ENCODE results near the gene VSIG10L. TPM values are rescaled to one million over a fixed set of nuclear protein-coding genes. Genes with fewer than 3 reads are reported as not detected.

Gene VSIG10L
- polyA plus RNA-seq (1.2 to 2.0 TPM (median 1.5 TPM) in 3 replicates), polyA minus RNA-seq (0.19 to 1.4 TPM (median 1.0 TPM) in 3 replicates)
- 15.3 TPM for polyA plus RNA-seq (2011; ENCODE audit: low read depth)
- polyA plus RNA-seq (2011; cell fraction: cytosol; rRNA removed) = 1.2 and 1.3 TPM in 2 replicates
- polyA plus RNA-seq (2011; cell fraction: nucleus; rRNA removed) = 6.8 and 8.9 TPM in 2 replicates
- 1.1 and 28.4 TPM in 2 replicates for polyA plus RNA-seq (2012; ENCODE audit: low replicate concordance)
- polyA minus RNA-seq (2011; cell fraction: cytosol; rRNA and poly(A)+ RNA removed) = 0.77 TPM
- 0.95 and 1.4 TPM in 2 replicates for polyA minus RNA-seq (2011; cell fraction: nucleus; rRNA and poly(A)+ RNA removed)

- Histone ChIP-seq H3K27ac (ENCODE audit: control insufficient read depth, insufficient read depth, low read length) (no peak within 1 kb of the TSS), H3K27me3 (ENCODE audit: control insufficient read depth, extremely low read depth, insufficient read depth, low read length) (no peaks in the 10 kb centered on the region), H4K20me1 (ENCODE audit: control insufficient read depth, extremely low read depth, insufficient read depth, low read length) (no peaks in the 10 kb centered on the region), H3K9ac (ENCODE audit: control insufficient read depth, extremely low read depth, insufficient read depth, low read length) (no peak within 1 kb of the TSS), H2AFZ (ENCODE audit: control insufficient read depth, low read length) (no peak within 1 kb of the TSS), H3K9me3 (ENCODE audit: control insufficient read depth, low read depth, low read length) (no peaks in the 10 kb centered on the region), H3K79me2 (ENCODE audit: control insufficient read depth, insufficient read depth, low read length) (no peaks in the 10 kb centered on the region), H3K4me2 (ENCODE audit: control insufficient read depth, extremely low read depth, insufficient read depth, low read depth, low read length) (no peak within 1 kb of the TSS), H3K9me1 (ENCODE audit: control insufficient read depth, extremely low read depth, insufficient read depth, low read length) (no peaks in the 10 kb centered on the region), H3K4me3 (ENCODE audit: control insufficient read depth in 2 of 3, extremely low read depth in 1 of 3, insufficient read depth in 2 of 3, low read depth in 1 of 3, low read length in 3 of 3) (no peak within 1 kb of the TSS), H3K4me1 (ENCODE audit: control insufficient read depth, extremely low read depth, insufficient read depth, low read length) (peaks cover 8% of the 10 kb centered on the region), H3K36me3 (ENCODE audit: control insufficient read depth in 2 of 2, extremely low read depth in 1 of 2, insufficient read depth in 2 of 2, low read length in 2 of 2) (peaks cover 4 to 13% of the 10 kb centered on the region in 2 experiments)
- dilution Hi-C loops (cut with MboI; ENCODE audit: extremely low pct_ligation_motif_present, low sequenced_read_pairs) = no loop called here
- FAIRE-seq (no peak), DNase-seq (ENCODE audit: low read depth, low spot score) (no peak)
- TF ChIP-seq EZH2 (IDR thresholded peaks at IDR 0.05; ENCODE audit: low read length) = no peak
- TF ChIP-seq, protein P1, sequence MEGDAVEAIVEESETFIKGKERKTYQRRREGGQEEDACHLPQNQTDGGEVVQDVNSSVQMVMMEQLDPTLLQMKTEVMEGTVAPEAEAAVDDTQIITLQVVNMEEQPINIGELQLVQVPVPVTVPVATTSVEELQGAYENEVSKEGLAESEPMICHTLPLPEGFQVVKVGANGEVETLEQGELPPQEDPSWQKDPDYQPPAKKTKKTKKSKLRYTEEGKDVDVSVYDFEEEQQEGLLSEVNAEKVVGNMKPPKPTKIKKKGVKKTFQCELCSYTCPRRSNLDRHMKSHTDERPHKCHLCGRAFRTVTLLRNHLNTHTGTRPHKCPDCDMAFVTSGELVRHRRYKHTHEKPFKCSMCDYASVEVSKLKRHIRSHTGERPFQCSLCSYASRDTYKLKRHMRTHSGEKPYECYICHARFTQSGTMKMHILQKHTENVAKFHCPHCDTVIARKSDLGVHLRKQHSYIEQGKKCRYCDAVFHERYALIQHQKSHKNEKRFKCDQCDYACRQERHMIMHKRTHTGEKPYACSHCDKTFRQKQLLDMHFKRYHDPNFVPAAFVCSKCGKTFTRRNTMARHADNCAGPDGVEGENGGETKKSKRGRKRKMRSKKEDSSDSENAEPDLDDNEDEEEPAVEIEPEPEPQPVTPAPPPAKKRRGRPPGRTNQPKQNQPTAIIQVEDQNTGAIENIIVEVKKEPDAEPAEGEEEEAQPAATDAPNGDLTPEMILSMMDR (optimal IDR thresholded peaks at IDR 0.05 in 1 of 3, IDR thresholded peaks at IDR 0.05 in 1 of 3, conservative IDR thresholded peaks at IDR 0.05 in 1 of 3; ENCODE audit: extremely low read depth in 1 of 3, insufficient read depth in 2 of 3, low read length in 3 of 3) = no peak
Measured at GRCh38 chr19:51341976-51342580, at the start of gene VSIG10L. Gene VSIG10L, minus strand, starts transcription at chr19:51342139. Its CDS starts 15 bp downstream, at chr19:51342124.

GRCh38 chr19:51391073-51391611 lies 49.2 kb upstream of the VSIG10L start:
- H4K20me1 ChIP-seq (ENCODE audit: control insufficient read depth, extremely low read depth, insufficient read depth, low read length) = no peaks in the 10 kb centered on the region
- TF ChIP-seq EZH2 (IDR thresholded peaks at IDR 0.05; ENCODE audit: low read length) = no peak
- TF ChIP-seq, protein P1 (optimal IDR thresholded peaks at IDR 0.05 in 1 of 3, IDR thresholded peaks at IDR 0.05 in 1 of 3, conservative IDR thresholded peaks at IDR 0.05 in 1 of 3; ENCODE audit: extremely low read depth in 1 of 3, insufficient read depth in 2 of 3, low read length in 3 of 3) = no peak
- no peak overlapping the region for H3K4me3 ChIP-seq (ENCODE audit: control insufficient read depth in 2 of 3, extremely low read depth in 1 of 3, insufficient read depth in 2 of 3, low read depth in 1 of 3, low read length in 3 of 3)
- no peaks in the 10 kb centered on the region for H3K9me3 ChIP-seq (ENCODE audit: control insufficient read depth, low read depth, low read length)
- no peaks in the 10 kb centered on the region for H3K4me1 ChIP-seq (ENCODE audit: control insufficient read depth, extremely low read depth, insufficient read depth, low read length)
- no peak overlapping the region for H3K9ac ChIP-seq (ENCODE audit: control insufficient read depth, extremely low read depth, insufficient read depth, low read length)
- no peak for FAIRE-seq
- dilution Hi-C loops (cut with MboI; ENCODE audit: extremely low pct_ligation_motif_present, low sequenced_read_pairs) = no loop called here
- H3K27me3 ChIP-seq (ENCODE audit: control insufficient read depth, extremely low read depth, insufficient read depth, low read length) = no peaks in the 10 kb centered on the region
- no peak overlapping the region for H2AFZ ChIP-seq (ENCODE audit: control insufficient read depth, low read length)
- H3K27ac ChIP-seq (ENCODE audit: control insufficient read depth, insufficient read depth, low read length) = no peak overlapping the region
- no peaks in the 10 kb centered on the region for H3K9me1 ChIP-seq (ENCODE audit: control insufficient read depth, extremely low read depth, insufficient read depth, low read length)
- no peaks in the 10 kb centered on the region for H3K79me2 ChIP-seq (ENCODE audit: control insufficient read depth, insufficient read depth, low read length)
- H3K36me3 ChIP-seq (ENCODE audit: control insufficient read depth in 2 of 2, extremely low read depth in 1 of 2, insufficient read depth in 2 of 2, low read length in 2 of 2) = no peaks in the 10 kb centered on the region
- DNase-seq (ENCODE audit: low read depth, low spot score) = no peak
- no peak overlapping the region for H3K4me2 ChIP-seq (ENCODE audit: control insufficient read depth, extremely low read depth, insufficient read depth, low read depth, low read length)

Measured in keratinocyte (primary cell).